NK-92 treated with Interleukin-12 subunit alpha and Interleukin-12 subunit beta, amount 100 ng/mL, for 24 hours (cell line): ENCODE measurements around the gene FOXE3.

Source experiments
- DNase-seq: peaks from one replicate; lab custom pipeline; 2025; lab: John Stamatoyannopoulos, UW

Gene FOXE3

DNA sequence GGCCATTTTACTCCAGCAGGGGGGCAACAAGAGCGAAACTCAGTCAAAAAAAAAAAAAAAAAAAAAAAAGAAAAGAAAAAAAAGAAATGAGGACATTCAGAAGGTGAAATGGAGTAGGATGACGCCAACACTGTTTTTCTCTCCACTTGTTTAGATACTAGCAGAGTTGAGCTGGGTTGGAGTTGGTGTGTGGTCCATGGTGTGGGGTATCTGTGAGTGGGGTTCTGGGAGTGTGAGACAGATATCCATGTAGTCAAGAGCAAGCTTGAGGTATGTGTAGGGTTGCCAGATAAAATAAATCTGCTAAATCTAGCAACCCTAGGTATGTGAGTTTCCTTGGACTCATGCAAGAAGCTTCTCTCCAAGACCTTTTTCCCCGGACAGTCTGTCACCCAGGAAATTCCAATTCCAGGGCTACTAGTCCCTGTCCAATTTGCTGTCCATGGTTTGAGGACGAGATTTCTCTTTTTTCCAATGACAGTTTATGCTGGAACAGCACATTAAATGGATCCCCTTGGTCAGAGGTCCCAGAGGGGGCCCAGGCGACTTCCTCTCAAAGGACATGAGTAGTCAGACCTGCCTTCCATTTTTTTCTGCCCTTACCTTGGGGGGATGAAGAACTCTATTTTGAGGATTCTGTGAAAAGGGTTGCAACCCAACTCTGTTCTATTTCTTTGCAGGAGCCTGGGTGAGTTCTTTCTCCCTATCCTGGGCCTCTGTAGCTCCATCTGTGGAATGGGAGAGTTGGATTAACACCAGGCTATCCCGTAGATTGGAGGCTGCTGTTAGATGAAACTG, 19.6 kb downstream of the FOXE3 start:
- no peak for DNase-seq

DNA sequence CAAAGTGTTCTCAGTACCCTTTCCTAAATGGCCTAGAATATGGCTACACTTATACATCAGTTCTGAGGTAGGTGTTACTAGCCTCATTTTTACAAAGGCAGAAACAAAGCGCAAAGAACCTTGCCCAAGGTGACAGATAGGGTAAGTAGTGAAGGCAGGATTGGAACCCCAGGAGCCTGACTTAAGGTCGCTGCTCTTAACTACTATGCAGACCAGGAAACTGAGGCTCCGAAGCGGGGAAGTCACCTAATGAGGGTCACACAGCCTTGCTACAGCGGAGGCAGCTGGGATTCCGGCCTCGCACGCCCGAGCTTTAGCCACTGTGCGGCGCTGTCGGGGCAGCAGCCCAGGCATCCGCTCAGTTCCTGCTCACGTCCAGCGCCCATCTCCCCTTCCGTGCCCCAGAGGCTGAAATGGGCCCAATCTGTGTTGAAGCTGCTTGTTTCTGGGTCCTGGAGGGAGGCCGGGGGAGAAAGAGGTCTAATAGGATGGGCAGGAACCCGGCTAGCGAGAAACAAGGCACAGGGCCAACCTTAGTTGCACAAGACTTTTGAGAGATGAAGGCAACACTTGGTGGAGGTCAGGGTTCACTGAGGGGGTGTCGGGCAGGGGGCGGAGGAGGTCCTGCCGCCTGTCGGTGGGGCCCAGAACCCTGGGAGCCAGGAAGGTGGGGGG, 20.4 kb downstream of the FOXE3 start:
- peak; percentile 72 for DNase-seq

DNA sequence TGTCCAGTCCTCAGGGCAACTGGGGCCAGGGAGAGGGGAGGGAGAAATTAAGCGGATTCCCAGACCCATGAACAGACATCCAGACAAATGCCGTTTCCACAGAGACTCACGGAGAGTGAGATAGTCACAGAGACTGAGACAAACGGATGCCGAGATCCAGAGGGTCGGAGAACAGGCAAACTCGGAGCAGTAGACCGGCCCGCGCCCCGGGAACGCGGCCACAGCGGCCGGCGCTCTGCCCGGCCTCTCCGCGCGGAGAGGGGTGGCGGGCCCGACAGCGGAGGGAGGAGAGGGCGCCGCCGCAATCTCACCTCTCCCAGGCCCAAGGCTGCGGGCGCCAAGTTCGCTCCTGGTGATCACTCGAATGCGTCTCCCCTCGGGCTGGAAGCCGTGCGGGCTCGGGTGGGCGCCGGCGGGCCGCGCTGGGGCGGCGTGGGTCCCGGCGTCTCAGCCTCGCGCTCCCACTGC, 20.9 kb downstream of the FOXE3 start:
- DNase-seq: peak; percentile 48

DNA sequence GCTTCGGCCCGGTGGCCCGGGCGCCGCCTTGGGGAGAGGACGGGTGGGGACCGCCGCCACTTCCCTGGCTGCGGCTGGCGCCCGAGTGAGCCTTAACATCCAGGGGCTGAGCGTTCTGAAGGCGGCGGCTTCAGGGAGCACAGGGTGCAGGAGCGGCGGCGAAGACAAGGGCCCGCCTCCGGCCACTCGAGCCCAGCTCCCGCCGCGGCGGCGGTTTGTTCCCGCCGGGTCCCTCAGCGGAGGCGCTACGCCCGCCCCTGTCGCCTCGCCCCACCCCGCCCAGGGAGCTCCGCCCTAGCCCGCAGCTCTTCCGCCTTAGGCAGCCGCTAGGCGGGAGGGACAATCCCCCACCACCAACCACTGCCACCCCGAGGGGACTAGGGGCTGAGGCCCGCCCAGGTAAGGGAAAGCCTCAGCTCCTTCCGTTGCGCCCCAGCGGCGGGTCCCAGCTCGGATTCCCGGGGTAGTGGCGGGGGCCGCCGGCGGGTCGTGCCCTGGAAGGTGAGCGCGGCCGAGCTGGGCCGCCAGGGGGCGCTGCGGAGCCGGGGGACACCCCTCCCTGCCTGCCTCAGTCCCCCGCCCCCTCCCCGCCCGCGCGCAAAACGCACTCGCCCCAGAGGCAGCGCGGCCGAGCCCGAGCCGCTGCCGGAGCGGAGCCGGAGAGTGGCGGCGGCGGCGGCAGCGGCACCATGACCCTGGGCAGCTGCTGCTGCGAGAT, 21.5 kb downstream of the FOXE3 start, which contains the start of gene FOXD2:
FOXD2 (plus strand) TSS at position 598 of the 718 bp plus-strand sequence; CDS start at position 690, 92 bp downstream.
- DNase-seq: peak; percentile 96

DNA sequence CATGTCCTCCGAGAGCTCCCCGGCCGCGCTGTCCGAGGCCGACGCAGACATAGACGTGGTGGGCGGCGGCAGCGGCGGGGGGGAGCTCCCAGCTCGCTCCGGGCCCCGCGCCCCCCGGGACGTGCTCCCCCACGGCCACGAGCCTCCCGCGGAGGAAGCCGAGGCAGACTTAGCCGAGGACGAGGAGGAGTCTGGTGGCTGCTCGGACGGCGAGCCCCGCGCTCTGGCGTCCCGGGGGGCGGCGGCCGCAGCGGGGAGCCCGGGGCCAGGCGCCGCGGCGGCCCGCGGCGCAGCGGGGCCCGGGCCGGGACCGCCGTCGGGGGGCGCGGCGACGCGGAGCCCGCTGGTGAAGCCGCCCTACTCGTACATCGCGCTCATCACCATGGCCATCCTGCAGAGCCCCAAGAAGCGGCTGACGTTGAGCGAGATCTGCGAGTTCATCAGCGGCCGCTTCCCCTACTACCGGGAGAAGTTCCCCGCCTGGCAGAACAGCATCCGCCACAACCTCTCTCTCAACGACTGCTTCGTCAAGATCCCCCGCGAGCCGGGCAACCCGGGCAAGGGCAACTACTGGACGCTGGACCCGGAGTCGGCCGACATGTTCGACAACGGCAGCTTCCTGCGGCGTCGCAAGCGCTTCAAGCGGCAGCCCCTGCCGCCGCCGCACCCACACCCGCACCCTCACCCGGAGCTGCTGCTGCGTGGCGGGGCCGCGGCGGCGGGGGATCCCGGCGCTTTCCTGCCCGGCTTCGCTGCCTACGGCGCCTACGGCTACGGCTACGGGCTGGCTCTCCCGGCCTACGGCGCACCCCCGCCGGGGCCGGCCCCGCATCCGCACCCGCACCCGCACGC, 22.3 kb downstream of the FOXE3 start:
- no peak for DNase-seq

DNA sequence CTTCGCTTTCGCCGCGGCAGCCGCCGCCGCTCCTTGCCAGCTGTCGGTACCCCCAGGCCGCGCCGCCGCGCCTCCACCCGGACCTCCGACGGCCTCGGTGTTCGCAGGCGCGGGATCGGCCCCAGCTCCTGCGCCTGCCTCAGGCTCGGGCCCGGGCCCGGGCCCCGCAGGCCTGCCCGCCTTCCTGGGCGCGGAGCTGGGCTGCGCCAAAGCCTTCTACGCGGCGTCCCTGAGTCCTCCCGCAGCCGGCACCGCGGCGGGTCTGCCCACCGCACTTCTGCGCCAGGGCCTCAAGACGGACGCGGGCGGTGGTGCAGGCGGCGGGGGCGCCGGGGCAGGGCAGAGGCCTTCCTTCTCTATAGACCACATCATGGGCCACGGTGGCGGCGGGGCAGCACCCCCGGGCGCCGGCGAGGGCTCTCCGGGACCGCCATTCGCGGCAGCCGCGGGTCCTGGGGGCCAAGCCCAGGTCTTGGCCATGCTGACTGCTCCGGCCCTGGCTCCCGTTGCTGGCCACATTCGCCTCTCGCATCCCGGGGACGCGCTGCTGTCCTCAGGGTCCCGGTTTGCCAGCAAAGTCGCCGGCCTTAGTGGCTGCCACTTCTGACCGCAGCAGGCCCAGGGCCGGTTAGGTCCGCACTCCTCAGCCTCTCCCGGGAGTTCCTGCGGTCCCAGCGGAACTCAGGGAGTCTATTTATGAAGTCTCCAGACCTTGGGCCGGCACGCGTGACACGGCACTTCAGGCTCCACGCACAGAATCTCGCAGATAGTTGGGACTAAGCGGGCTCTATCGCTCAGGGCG, 23.1 kb downstream of the FOXE3 start:
- DNase-seq: no peak

DNA sequence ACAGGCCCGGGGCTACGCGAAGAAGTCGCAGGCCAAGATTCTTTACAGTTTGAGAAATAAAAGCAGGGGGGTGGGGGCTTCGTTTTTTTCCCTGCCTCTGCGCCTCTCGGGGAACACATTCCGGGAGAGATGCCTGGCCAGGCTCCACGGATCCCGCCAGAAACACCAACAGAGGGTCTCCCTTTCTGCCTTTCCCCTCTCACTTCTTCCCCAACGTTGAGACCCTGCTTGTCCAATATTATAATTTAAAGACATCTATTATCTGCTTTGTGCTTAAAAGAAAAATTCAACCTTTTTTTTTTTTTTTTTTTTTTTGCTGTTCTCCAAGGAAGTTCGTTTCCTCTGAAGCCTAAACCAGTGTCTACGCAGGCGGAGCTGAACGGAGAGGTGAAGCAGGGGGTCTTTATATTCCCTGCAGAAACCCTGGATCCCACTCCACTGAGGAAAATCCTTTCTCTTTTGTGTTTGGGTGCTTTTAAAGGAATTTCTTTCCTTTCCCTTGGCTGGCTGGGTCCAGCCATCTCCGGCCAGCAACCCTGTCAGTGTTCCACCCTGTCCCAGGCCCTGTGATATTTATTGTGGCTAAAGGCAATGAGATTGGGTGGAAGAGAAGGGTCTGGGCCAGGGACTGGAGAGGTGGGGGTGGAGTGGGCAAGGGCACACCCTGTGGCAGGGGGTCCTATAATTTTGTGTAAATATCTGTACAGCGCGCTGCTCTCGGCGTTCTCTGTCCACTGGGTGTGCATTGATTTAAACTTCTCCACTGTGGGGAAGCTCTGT, 23.9 kb downstream of the FOXE3 start:
- no peak for DNase-seq

DNA sequence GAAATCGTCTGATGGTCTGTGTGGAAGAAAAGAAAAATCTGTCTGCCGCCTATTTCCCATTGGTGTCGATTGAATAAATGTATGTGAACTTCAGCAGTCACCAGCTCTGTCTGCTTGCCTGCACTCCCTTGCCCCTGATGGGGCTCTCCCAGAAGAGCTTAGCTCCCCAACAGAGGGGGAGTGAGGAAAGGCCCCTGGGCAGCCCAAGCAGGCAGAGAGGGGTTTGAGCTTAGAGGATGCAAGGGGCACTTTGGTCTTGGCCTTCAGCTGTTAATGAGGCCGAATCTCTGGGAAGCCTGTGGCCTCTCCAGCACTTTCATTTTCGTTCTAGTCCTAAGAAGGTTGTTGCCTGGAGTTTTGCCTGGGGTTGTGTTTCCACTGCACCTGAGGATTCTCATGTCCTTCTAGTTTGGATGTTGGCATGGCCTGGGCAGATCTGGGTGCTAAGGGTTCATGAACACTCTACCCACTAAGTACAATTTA, 24.6 kb downstream of the FOXE3 start:
- DNase-seq: no peak

DNA sequence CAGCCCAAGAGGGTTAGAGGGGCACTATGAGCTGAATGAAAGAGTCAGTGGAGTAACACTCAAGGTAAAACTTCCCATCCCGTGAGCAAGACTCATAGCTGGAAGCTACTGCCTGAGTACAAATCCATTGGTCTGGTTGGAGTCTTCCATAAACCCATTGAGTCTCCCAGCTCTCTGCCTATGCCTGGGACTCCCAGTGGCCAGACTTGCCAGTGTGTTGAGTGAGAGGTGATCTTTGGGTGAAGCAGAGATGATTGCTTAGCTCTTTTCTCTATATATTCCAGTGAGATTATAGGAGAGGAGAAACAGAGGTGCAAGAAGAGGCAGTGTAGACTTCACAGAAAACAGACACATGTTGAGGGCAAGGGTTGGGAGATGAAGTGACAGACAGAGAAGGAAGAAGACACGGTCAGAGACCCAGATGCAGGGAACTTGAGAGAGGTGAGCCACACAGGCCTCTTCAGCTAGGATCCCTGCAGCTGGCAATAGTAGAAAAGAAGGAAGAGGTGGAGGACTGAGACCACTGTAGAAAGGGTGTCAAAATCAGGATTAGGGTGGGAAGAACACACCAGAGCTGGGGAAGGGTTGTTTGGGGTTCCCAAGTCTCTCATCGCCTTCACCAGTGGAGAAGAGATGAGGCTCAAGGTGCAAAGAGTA, 25.5 kb downstream of the FOXE3 start:
- DNase-seq: no peak

DNA sequence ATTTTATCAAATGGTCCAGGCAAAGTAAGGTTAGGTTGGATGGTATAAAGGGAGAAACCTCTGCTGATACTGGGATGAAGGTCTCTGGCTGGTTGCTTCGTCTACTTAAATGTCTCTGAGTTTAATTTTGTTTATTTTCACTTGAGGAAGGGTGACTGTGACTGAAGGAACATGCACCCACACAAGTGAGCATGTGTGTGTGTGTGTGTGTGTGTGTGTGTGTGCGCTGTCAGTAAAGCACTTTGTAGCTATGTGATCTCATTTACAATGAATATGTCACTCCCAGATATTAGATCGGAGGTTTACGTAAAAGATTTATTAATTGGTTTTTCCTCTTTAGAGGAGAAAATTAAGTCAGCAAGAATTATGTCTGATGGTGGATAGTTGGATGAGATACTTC, 26.1 kb downstream of the FOXE3 start:
- DNase-seq: no peak

DNA sequence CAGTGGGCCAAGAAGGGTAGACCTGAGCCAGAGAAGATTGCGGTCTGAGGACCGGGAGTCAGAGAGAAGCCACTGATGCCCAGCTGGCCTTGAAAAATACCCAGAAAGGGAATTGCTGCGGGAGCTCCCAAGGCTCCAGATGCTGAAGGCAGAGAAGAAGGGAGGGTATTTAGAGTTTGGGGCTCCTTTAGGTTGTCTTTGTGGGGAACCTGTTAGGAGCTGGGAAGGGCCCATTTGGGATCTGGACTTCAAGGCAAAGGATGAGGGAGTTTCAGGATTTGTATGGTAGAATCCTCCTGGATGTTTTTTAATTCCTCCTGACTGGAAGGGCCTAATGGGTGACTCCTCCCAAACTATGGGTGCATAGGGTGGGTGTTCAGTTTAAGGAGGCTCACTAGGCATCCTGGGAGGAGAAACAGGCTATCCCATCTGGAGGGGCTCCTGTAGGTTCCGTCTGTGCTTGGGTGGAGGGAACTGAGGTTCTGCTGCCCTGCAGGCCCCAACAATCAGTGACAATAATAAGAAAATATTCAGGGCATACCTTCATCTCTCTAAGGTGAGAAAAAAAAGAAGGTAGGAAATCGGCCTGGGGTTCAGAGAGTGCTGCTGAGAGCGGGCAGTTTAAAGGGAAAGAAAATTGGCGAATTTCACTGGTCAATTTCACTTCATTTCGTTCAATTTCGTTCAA, 26.9 kb downstream of the FOXE3 start:
- no peak for DNase-seq

DNA sequence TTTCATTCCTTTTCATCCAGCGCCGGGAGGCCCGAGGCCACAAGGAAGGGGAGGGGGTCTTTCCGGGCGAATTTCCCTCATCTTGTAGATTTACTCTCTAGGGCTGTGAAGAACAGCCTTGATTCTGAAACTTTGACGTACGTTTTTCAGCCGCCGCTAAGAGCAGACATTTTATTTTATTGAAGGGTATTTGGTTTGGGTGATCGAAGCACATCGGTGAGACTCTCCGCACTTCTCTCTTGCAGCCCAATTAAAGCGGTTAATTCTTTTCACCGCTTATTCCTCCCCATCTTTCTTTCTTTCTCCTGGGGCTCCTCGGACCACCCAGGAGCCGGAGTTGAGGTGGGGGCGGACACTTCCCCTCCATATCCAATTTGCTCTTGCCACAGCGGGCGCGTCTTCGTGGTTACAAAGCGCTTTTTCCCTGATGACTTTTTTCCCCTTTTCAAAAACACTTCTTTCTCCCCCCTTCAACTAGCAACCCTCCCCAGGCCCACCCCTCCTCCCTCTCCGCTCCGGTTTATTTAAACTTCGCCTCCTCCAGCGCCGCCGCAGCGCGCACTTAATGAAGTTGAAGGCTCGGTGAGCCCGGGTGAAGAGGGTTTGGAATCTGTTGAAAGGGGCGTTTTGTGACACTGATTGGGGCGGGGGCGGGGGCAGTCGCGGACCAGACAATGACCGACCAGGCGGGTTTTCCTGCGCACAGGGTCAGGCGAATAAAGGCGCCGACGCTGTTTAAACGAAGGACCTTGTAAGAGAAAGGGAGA, 27.6 kb downstream of the FOXE3 start:
- no peak for DNase-seq

DNA sequence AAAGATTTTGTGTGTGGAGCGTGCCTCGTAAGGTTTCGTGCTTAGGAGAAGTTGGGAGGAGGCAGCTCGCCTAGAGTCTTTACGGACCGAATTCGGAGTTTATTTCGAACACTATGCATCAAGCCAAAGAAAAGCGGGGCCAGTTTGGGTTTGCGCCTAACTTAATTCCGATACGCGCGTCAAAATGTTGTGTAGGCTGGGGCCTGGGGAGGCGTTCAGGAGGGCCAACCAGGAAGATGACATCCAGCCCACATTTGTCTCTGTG, 28.1 kb downstream of the FOXE3 start:
- DNase-seq: no peak

DNA sequence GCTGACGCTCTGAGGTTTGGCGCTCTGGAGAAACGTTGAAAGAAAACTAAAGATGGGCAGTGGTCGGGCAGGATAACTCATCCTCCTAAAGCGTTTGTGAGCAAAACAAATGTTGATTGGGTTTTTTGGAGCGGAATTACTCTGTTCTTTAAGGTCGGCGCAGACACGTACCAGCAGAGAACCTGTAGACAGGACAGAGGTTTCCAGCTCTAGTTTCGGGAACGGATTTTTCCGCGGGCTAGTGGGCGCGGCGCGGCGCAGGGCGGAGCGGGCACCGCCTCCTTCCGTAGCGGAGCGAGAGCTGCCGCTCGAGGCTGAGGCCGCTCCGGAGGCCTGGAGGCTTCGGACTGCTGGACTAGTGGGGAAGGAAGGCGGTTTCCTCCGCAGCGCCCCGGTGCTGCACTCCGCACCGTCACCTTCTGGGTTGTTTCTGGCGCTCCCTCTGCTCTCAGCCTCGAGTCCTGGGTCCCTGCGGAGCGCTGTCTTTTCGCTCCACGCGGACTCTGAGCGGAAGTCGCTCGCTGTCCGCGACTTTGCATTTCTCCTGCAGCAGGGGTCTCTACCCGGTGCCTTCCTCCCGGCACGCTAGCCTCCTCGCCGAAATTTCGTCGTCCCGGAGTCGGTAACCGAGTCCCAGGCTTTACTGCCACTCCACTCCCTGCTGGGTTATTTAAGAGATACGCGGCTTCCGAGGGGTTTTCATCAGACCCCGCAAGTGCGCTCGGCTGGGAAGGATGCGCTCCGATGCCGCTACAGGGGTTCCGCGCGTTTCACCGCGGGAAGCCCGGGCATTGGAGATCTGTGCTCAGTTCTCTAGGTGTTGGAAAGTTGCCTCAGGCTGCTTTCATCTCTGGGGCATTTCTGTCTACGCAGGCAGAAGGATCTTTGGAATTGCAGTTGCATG, 28.7 kb downstream of the FOXE3 start:
- DNase-seq: no peak

DNA sequence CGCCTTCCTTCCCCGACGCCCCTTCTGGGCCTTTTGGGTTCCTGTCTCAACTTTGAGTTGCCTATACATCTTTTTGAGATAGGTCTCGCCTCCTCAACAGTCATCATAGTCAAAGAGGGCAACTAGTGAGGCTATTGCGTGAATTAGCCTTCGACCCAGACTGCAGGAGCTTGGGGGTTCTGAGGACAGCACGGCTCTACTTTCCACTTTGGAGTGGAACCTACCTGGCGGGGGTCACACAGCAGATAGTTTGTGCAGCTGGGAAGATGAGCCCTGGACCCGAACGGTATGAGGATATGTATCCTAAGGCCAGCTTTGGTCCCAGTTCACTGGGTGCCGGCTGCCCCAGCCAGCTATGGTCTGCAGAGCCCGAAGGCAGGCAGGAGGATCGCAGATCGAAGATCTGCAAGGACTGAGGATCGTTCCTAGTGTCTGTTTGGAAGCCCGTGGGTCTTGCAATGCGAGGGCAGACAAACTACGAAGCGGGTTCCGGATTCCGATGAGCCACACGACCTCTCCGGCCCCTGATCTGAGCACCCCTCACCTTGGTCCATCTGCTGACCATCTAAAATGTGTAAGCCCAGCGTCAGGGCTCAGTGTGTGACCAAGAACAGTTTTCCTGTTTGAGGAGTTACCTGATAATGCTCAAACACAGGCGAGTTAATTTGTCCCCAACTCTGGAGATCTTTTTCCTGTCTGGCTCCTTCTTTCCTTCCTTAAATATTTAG, 29.9 kb downstream of the FOXE3 start:
- DNase-seq: no peak

DNA sequence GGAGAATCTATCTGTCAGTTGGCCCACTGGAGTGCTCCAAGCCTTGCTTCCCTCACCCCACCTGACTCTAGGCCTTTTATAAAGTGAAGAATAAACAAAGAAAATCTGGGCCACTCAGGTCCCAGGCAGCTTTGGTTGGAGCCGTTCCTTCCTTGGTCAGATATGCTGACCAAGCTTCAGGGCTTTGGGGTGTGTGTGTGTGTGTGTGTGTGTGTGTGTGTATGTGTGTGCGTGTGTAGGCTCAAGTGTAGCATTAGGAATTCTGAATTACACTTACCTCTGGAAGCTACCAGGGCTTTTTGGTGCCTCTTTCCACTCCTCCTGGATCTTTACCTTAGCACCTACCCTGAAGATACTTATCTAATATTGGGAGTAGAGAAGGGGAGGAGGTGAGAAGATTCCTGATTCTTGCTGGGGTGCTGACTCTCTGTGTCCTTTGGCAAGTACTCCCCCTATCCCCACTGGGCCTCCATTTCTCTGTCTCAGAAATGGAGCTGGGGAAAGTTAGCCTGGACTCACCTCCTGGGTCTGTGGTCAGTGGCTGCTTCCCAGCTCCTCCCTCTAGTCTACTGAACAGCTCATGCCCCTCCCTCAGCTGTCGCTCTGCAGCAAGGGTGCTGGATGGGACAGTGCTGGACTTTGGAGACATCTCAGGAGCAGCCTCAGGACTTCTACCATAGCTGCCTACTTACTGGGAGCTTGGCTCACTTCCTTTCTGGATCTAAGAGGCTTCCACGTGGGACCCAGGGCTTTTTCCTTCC, 32.6 kb downstream of the FOXE3 start:
- no peak for DNase-seq
